OCI-LY7 (cell line): ENCODE measurements around the gene SESN2. TPM values are rescaled to one million over a fixed set of nuclear protein-coding genes. Genes with fewer than 3 reads are reported as not detected.

Experiments used
- Bru-seq: library from RNA; stranded (reverse); fragments of 400-500 nt; gene quantifications from one replicate; lab custom pipeline; 2021; lab: Mats Ljungman, UMichigan
- BruChase-seq, 2 experiments: library from RNA; stranded (reverse); fragments of 400-500 nt; gene quantifications; one replicate each; lab custom pipeline; 2021; lab: Mats Ljungman, UMichigan
- BruUV-seq: library from RNA; stranded (reverse); fragments of 400-500 nt; replicated peaks from 2 replicates; lab custom pipeline; 2021; lab: Mats Ljungman, UMichigan
- CTCF ChIA-PET: fragments of 300-600 bp; sonication (Branson Sonifier 250); formaldehyde crosslinking; loops from one replicate; lab custom pipeline; 2022; ENCODE audit warnings: antibody characterized with exemption; ENCODE audit not compliant: unreplicated experiment; lab: Charles Lee
- POLR2A ChIA-PET: fragments of 300-600 bp; sonication (Branson Sonifier 250); formaldehyde crosslinking; loops from one replicate; lab custom pipeline; 2022; ENCODE audit warnings: antibody characterized with exemption; lab: Charles Lee
- DNase-seq: peaks from one replicate; pipeline ENCODE4 v3.0.0-alpha.2; 2015; ENCODE audit warnings: low spot score
- H2AFZ ChIP-seq: fragments of 200-600 bp; sonication (generic), shearing (Covaris generic); 2 replicates; pipeline ENCODE4 v1.6.1; 2014; ENCODE audit warnings: mild to moderate bottlenecking, antibody characterized with exemption, low read length, moderate library complexity
- H3K27ac ChIP-seq: fragments of 200-600 bp; sonication (generic); 2 replicates; pipeline ENCODE4 v1.5.1; 2014; ENCODE audit warnings: mixed run types, low read depth, mild to moderate bottlenecking, moderate library complexity, low read length, inconsistent platforms; ENCODE audit not compliant: poor library complexity, severe bottlenecking
- H3K36me3 ChIP-seq: fragments of 200-600 bp; sonication (generic); 2 replicates; pipeline ENCODE4 v1.6.1; 2014; ENCODE audit warnings: mild to moderate bottlenecking, antibody characterized with exemption, low read length, moderate library complexity, mixed read lengths; ENCODE audit not compliant: insufficient read depth
- H3K4me1 ChIP-seq: fragments of 200-600 bp; sonication (generic); 2 replicates; pipeline ENCODE4 v1.5.1; 2014; ENCODE audit warnings: mild to moderate bottlenecking, low read length; ENCODE audit not compliant: insufficient read depth, poor library complexity, severe bottlenecking
- H3K4me2 ChIP-seq: fragments of 200-600 bp; sonication (generic); 2 replicates; pipeline ENCODE4 v1.6.1; 2014; ENCODE audit warnings: mild to moderate bottlenecking, low read length
- H3K4me3 ChIP-seq: fragments of 200-600 bp; sonication (generic); 2 replicates; pipeline ENCODE4 v1.5.1; 2014; ENCODE audit warnings: mild to moderate bottlenecking, low read depth, low read length; ENCODE audit not compliant: poor library complexity, severe bottlenecking
- H3K79me2 ChIP-seq: fragments of 200-600 bp; sonication (generic); 2 replicates; pipeline ENCODE4 v1.6.1; 2016; ENCODE audit warnings: low read depth, mild to moderate bottlenecking, low read length, moderate library complexity, mixed read lengths; ENCODE audit not compliant: insufficient read depth
- H3K9me2 ChIP-seq: fragments of 200-600 bp; sonication (generic); 2 replicates; pipeline ENCODE4 v1.6.1; 2016; ENCODE audit warnings: mild to moderate bottlenecking, low read length, mixed read lengths; ENCODE audit not compliant: insufficient read depth
- H3K9me3 ChIP-seq: fragments of 200-600 bp; sonication (generic); 2 replicates; pipeline ENCODE4 v1.6.1; 2014; ENCODE audit warnings: mild to moderate bottlenecking, mixed run types, low read length, mixed read lengths
- H4K20me1 ChIP-seq: fragments of 200-600 bp; sonication (generic); 2 replicates; pipeline ENCODE4 v1.6.1; 2014; ENCODE audit warnings: mild to moderate bottlenecking, antibody characterized with exemption, low read length, moderate library complexity, mixed read lengths; ENCODE audit not compliant: insufficient read depth
- CTCF ChIP-seq: fragments of 200-600 bp; sonication (generic); conservative IDR thresholded peaks from 2 replicates; pipeline ENCODE4 v1.5.1; 2014; ENCODE audit warnings: mild to moderate bottlenecking, antibody characterized with exemption, low read length, moderate library complexity, mixed read lengths
- EZH2phosphoT487 ChIP-seq: fragments of 200-600 bp; sonication (generic); IDR thresholded peaks from 2 replicates; pipeline ENCODE4 v1.6.1; 2018; ENCODE audit warnings: low read depth, borderline replicate concordance, mild to moderate bottlenecking, mixed run types, antibody characterized with exemption, low read length, moderate library complexity, mixed read lengths
- intact Hi-C: fragments of 100-400 bp; cut with micrococcal nuclease; formaldehyde crosslinking; loops from one replicate; pipeline ENCODE4 v1.10.0; 2022; ENCODE audit not compliant: unreplicated experiment
- long read RNA-seq: library from polyadenylated mRNA; stranded (forward); transcript quantifications from one replicate; pipeline ENCODE4 v2.0.0, GENCODE V29; 2022
- total RNA-seq, 2 experiments: library from RNA; depleted of rRNA in 1 of 2; stranded (reverse); fragments of >200 nt in 1 of 2; shearing (Covaris generic) in 1 of 2; gene quantifications; 2 replicates each; pipeline ENCODE4 v1.2.3, GENCODE V29; 2014 to 2022

SESN2 gene, protein sequence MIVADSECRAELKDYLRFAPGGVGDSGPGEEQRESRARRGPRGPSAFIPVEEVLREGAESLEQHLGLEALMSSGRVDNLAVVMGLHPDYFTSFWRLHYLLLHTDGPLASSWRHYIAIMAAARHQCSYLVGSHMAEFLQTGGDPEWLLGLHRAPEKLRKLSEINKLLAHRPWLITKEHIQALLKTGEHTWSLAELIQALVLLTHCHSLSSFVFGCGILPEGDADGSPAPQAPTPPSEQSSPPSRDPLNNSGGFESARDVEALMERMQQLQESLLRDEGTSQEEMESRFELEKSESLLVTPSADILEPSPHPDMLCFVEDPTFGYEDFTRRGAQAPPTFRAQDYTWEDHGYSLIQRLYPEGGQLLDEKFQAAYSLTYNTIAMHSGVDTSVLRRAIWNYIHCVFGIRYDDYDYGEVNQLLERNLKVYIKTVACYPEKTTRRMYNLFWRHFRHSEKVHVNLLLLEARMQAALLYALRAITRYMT
- total RNA-seq (2014; rRNA removed; shearing (Covaris generic)) (18.3 and 22.8 TPM in 2 replicates), total RNA-seq (2022) (37.6 and 41.2 TPM in 2 replicates), Bru-seq, nascent RNA (percentile 75 among the genes with signal in this experiment), BruChase-seq, experiment 1, labeled RNA remaining after a 6-hour chase (percentile 63 among the genes with signal in this experiment), BruChase-seq, experiment 2, labeled RNA remaining after a 2-hour chase (percentile 69 among the genes with signal in this experiment)
- long read RNA-seq, transcript SESN2-201 (10 exons, 3,453 nt) = major isoform, 20 of 36 reads
- long read RNA-seq, partial matches to known transcripts = 14 of 36 reads
- long read RNA-seq, other reads (novel, unspliced or antisense) = 2 of 36 reads

GRCh38 chr1:28259252-28259933 lies at the start of gene SESN2:
TSS of gene SESN2 (plus strand) at chr1:28259518. CDS start at chr1:28259848, 330 bp downstream.
- no peaks in the 10 kb centered on the region for H3K9me3 ChIP-seq
- peak within 1 kb of the TSS; percentile 18 for H3K27ac ChIP-seq
- H3K9me2 ChIP-seq = no peaks in the 10 kb centered on the region
- peaks cover 4% of the 10 kb centered on the region; the same call in 1 of the 2 replicates for H4K20me1 ChIP-seq
- ChIA-PET CTCF (no interaction called here), POLR2A (interaction anchor here (0.6 to 3.1 kb wide), 4 partner anchors 10 to 172 kb away, joined by 3 to 36 read pairs (median 6); partner anchors contain the start of gene ATP5IF1)
- DNase-seq = peak; percentile 100
- H3K4me2 ChIP-seq = peak within 1 kb of the TSS; percentile 97
- H2AFZ ChIP-seq = peak within 1 kb of the TSS; percentile 81
- peaks cover 30% of the 10 kb centered on the region for H3K79me2 ChIP-seq
- H3K4me1 ChIP-seq = peaks cover 24% of the 10 kb centered on the region
- BruUV-seq = TSS peak; percentile 57
- H3K4me3 ChIP-seq = peak within 1 kb of the TSS; percentile 94
- TF ChIP-seq CTCF = no peak
- TF ChIP-seq EZH2phosphoT487 = no peak
- H3K36me3 ChIP-seq = no peaks in the 10 kb centered on the region
- intact Hi-C loops = loop anchor here (1.0 kb wide), 1 partner anchor 11 kb away; no protein-coding TSS in a partner anchor

- H3K9me2 ChIP-seq = no peaks in the 10 kb centered on the region
- peaks cover 4% of the 10 kb centered on the region; the same call in 1 of the 2 replicates for H3K79me2 ChIP-seq
- ChIA-PET CTCF (interaction anchor here (1.1 to 1.3 kb wide), 2 partner anchors 15 to 118 kb away, joined by 3 to 5 read pairs; no protein-coding TSS in a partner anchor), POLR2A (interaction anchor here (1.0 to 1.6 kb wide), 5 partner anchors 10 to 122 kb away, joined by 3 to 9 read pairs (median 5); partner anchors contain the start of gene EYA3)
- BruUV-seq = no TSS peak
- H4K20me1 ChIP-seq = no peaks in the 10 kb centered on the region
- no peak overlapping the region for H3K4me2 ChIP-seq
- no peak overlapping the region for H2AFZ ChIP-seq
- peak overlapping the region; percentile 17 for H3K27ac ChIP-seq
- intact Hi-C loops = loop anchor here (1.0 to 2.0 kb wide), 4 partner anchors 34 to 351 kb away; no protein-coding TSS in a partner anchor
- TF ChIP-seq CTCF = no peak
- no peak for TF ChIP-seq EZH2phosphoT487
- peaks cover 94% of the 10 kb centered on the region for H3K36me3 ChIP-seq
- no peak for DNase-seq
- H3K9me3 ChIP-seq = no peaks in the 10 kb centered on the region
- no peak overlapping the region for H3K4me3 ChIP-seq
- H3K4me1 ChIP-seq = peaks cover 9% of the 10 kb centered on the region
These were observed 49.6 kb upstream of the SESN2 start for GRCh38 chr1:28209700-28210099.
